ENCODE data around the gene HELZ. TPM values are rescaled to one million over a fixed set of nuclear protein-coding genes. Genes with fewer than 3 reads are reported as not detected.

The HELZ gene
- total RNA-seq, 1 donor, result 247 TPM

Other genes starting within 250 kb of the HELZ start
- gene CACNG1, start 200.6 kb downstream of the HELZ start, total RNA-seq, result not detected
- gene PSMD12, start 121.4 kb upstream of the HELZ start, total RNA-seq, result 40.3 TPM
- 52.8 TPM for gene PITPNC1, start 132.1 kb upstream of the HELZ start, total RNA-seq